GM23248 (cell line): ENCODE results near the gene DNAJC8.

Source experiments
- EZH2 ChIP-seq: fragments of 200-600 bp; sonication (generic); IDR thresholded peaks from 2 replicates; pipeline ENCODE4 v1.6.1; 2018; ENCODE audit warnings: antibody characterized with exemption, mild to moderate bottlenecking; ENCODE audit not compliant: insufficient read depth, poor library complexity, severe bottlenecking
- EZH2phosphoT487 ChIP-seq: fragments of 200-600 bp; sonication (generic); IDR thresholded peaks from 2 replicates; pipeline ENCODE4 v1.6.1; 2018; ENCODE audit warnings: antibody characterized with exemption, moderate library complexity, mild to moderate bottlenecking, low read depth; ENCODE audit not compliant: insufficient read depth

- TF ChIP-seq EZH2phosphoT487 (no peak), EZH2 (no peak)
Measured at GRCh38 chr1:28258628-28259251, 25.9 kb upstream of the DNAJC8 start.
